Omental fat pad (tissue), 4 donors: ENCODE measurements around the gene TMEM108. TPM values are rescaled to one million over a fixed set of nuclear protein-coding genes. Genes with fewer than 3 reads are reported as not detected.

Experiments used
- ATAC-seq: fragments of 150-250 bp; one replicate; pipeline ENCODE4 v1.9.1; 2016; ENCODE audit warnings: mild to moderate bottlenecking, moderate library complexity; ENCODE audit not compliant: low FRiP score
- DNase-seq: peaks from one replicate; pipeline ENCODE4 v3.0.0-alpha.2; 2019; ENCODE audit warnings: low spot score
- total RNA-seq, 4 donors: library from RNA; depleted of rRNA; stranded (reverse); fragments of >200 nt; gene quantifications; one replicate each; pipeline ENCODE4 v1.1.0, GENCODE V29; 2016
- TF ChIP-seq, protein P1 (sequence below), 3 donors: fragments of 450-650 bp; IDR thresholded peaks; one replicate each; pipeline ENCODE4 v1.5.1; 2016 to 2017; ENCODE audit warnings: antibody characterized with exemption in 3 of 3, mild to moderate bottlenecking in 3 of 3, moderate library complexity in 2 of 3

Gene TMEM108
- total RNA-seq, 4 donors from 2014 or later = 0.93 to 1.3 (median 0.96) TPM; not detected in 1

DNA sequence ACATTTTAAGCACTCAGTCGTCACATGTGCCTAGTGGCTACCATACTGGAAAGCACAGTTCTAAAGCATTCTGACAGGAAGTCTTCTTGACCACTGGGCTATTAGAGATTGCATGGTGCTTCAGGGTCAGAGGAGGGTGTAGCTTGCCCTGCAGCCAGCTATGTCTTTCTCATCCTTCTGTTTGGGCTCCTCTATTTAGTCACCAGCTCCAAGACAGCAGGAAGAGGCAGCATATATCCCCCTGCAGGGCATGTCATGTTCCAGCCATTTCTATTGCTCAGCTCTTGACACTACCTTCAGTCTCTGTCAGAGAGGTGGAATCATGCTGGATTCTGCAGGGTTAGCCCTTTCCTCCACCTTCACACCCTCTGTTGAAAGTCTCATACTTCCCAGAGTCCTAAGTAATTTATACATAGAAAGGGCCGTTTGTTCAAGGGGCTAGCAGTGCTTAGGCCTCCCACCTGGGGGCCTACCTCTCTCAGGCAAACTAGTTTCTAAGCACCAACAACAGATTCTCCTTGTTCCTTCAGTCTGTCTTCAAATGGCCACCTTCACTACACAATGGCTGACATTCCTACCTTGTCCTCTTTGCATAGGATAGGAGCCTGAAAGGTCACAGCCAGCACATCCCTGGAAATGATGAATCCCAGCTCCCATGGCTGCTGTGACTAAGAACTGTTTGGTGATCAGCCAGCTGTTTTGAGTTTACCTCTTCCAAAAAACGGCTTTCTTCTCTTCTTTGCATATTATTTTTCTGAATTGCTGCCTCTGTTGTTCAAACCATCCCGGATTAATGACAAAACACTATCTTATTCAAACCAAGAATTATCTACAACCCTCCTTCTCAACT lies 246.0 kb downstream of the TMEM108 start:
- ATAC-seq = no peak
- DNase-seq = no peak
- TF ChIP-seq, protein P1, sequence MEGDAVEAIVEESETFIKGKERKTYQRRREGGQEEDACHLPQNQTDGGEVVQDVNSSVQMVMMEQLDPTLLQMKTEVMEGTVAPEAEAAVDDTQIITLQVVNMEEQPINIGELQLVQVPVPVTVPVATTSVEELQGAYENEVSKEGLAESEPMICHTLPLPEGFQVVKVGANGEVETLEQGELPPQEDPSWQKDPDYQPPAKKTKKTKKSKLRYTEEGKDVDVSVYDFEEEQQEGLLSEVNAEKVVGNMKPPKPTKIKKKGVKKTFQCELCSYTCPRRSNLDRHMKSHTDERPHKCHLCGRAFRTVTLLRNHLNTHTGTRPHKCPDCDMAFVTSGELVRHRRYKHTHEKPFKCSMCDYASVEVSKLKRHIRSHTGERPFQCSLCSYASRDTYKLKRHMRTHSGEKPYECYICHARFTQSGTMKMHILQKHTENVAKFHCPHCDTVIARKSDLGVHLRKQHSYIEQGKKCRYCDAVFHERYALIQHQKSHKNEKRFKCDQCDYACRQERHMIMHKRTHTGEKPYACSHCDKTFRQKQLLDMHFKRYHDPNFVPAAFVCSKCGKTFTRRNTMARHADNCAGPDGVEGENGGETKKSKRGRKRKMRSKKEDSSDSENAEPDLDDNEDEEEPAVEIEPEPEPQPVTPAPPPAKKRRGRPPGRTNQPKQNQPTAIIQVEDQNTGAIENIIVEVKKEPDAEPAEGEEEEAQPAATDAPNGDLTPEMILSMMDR (IDR thresholded peaks at IDR 0.05) = no peak

- TF ChIP-seq, protein P1 (IDR thresholded peaks at IDR 0.05) = no peak
- DNase-seq = no peak
- ATAC-seq = no peak
Measured at GRCh38 chr3:133289322-133289721, 251.1 kb downstream of the TMEM108 start.

DNA sequence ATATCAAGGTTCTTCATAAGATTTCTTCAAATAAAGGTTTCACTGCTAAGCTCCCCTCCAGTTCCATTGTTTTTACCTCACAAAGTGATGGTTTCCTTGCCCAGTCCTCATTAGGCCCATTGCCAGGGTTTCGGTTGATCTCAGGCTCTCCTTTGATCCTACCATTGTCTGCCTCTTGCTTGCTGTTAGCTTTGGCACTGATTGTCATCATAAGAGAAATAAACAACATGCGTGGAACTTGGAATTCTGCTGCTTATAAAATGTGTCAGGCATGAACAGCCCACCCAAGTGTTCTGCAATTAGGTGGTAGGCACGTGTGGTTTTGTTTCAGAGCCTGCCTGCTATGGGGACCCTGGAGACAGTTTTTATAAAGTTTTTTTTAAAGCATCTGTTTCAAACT lies 254.1 kb downstream of the TMEM108 start:
- TF ChIP-seq, protein P1 (IDR thresholded peaks at IDR 0.05) = no peak
- no peak for DNase-seq
- ATAC-seq = no peak

- ATAC-seq (no peak), DNase-seq (no peak)
- TF ChIP-seq, protein P1 (IDR thresholded peaks at IDR 0.05) = no peak
Measured at GRCh38 chr3:133293397-133294110, 255.4 kb downstream of the TMEM108 start.

GRCh38 chr3:133294253-133294652 lies 256.1 kb downstream of the TMEM108 start:
- no peak for DNase-seq
- no peak for ATAC-seq
- TF ChIP-seq, protein P1 (IDR thresholded peaks at IDR 0.05) = no peak

GRCh38 chr3:133295199-133295901 lies 257.2 kb downstream of the TMEM108 start:
- DNase-seq (no peak), ATAC-seq (no peak)
- TF ChIP-seq, protein P1 (IDR thresholded peaks at IDR 0.05) = no peak
